Measurements from ENCODE around the gene SRSF11.

DNA sequence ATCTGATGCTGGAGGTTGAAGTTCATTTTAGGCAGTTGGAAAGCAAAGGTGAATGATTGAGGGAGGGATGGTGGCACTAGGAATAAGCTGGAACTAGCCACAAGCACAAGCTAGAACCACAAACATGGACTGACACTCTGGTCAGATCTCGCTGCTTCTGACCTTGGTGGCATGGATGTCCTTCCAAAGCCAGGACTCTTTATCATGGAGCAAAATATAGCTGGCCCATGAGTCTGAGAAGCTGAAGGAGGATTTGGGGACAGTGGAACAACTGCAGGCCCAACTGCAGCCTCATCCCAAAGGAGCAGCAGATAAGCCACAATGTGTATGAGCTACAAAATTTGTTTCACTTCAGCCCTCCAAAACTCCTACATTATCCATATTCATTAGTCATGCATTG, 35.5 kb downstream of the SRSF11 start:
- TF ChIP-seq, protein P1, sequence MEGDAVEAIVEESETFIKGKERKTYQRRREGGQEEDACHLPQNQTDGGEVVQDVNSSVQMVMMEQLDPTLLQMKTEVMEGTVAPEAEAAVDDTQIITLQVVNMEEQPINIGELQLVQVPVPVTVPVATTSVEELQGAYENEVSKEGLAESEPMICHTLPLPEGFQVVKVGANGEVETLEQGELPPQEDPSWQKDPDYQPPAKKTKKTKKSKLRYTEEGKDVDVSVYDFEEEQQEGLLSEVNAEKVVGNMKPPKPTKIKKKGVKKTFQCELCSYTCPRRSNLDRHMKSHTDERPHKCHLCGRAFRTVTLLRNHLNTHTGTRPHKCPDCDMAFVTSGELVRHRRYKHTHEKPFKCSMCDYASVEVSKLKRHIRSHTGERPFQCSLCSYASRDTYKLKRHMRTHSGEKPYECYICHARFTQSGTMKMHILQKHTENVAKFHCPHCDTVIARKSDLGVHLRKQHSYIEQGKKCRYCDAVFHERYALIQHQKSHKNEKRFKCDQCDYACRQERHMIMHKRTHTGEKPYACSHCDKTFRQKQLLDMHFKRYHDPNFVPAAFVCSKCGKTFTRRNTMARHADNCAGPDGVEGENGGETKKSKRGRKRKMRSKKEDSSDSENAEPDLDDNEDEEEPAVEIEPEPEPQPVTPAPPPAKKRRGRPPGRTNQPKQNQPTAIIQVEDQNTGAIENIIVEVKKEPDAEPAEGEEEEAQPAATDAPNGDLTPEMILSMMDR (IDR thresholded peaks at IDR 0.05; ENCODE audit: insufficient read depth, low read depth, low read length): no peak
- TF ChIP-seq EZH2 (IDR thresholded peaks at IDR 0.05; ENCODE audit: insufficient read depth, low read length): no peak
